ENCODE results near the gene ARHGAP21. TPM values are rescaled to one million over a fixed set of nuclear protein-coding genes. Genes with fewer than 3 reads are reported as not detected.

ARHGAP21 gene
- total and polyA plus RNA-seq, 2 donors from 2014 or later: 12.7 to 74.3 TPM

DNA sequence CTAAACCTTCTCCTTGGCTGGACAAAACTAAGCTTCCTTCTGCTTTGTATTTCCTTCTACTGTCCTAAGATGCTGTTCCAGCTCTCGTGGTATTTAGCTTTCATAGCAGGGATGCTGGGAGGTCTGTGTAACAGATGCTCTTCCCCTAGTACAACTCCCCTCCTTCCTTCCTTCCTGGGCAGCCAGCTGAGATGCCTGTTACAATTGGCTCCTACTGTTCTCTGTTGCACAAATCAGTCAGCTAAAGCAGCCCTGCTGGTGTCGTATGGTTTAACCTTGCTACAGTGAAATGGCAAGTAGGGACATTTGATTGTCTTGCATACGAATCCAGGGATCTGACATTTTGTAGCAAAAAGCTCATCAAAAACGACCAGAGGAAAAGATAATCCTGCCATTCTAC is 143.8 kb downstream of the ARHGAP21 start:
- TF ChIP-seq, protein P1, sequence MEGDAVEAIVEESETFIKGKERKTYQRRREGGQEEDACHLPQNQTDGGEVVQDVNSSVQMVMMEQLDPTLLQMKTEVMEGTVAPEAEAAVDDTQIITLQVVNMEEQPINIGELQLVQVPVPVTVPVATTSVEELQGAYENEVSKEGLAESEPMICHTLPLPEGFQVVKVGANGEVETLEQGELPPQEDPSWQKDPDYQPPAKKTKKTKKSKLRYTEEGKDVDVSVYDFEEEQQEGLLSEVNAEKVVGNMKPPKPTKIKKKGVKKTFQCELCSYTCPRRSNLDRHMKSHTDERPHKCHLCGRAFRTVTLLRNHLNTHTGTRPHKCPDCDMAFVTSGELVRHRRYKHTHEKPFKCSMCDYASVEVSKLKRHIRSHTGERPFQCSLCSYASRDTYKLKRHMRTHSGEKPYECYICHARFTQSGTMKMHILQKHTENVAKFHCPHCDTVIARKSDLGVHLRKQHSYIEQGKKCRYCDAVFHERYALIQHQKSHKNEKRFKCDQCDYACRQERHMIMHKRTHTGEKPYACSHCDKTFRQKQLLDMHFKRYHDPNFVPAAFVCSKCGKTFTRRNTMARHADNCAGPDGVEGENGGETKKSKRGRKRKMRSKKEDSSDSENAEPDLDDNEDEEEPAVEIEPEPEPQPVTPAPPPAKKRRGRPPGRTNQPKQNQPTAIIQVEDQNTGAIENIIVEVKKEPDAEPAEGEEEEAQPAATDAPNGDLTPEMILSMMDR (IDR thresholded peaks at IDR 0.05; ENCODE audit: borderline replicate concordance, extremely low read depth, insufficient read depth): no peak
- Histone ChIP-seq H3K36me3 (ENCODE audit: control insufficient read depth in 2 of 3, insufficient read depth in 3 of 3, low read length in 3 of 3) (no peaks in the 10 kb centered on the region), H3K9ac (ENCODE audit: low read length in 3 of 3) (no peak overlapping the region), H3K9me3 (ENCODE audit: control insufficient read depth in 2 of 3, insufficient read depth in 1 of 3, low read length in 3 of 3) (no peaks in the 10 kb centered on the region), H3K27ac (ENCODE audit: low read depth in 2 of 2, low read length in 2 of 2) (no peak overlapping the region), H3K4me1 (ENCODE audit: control insufficient read depth in 2 of 3, insufficient read depth in 2 of 3, low read depth in 1 of 3, low read length in 3 of 3) (no peaks in the 10 kb centered on the region), H3K4me3 (ENCODE audit: low read length in 3 of 3) (no peak overlapping the region), H3K27me3 (ENCODE audit: control insufficient read depth, insufficient read depth, low read length) (no peaks in the 10 kb centered on the region)
- DNase-seq (peak in 2 of 5 donors; percentile 9 to 13), FAIRE-seq (no peak)
- intact Hi-C loops (cut with DNase I): no loop called here

DNA sequence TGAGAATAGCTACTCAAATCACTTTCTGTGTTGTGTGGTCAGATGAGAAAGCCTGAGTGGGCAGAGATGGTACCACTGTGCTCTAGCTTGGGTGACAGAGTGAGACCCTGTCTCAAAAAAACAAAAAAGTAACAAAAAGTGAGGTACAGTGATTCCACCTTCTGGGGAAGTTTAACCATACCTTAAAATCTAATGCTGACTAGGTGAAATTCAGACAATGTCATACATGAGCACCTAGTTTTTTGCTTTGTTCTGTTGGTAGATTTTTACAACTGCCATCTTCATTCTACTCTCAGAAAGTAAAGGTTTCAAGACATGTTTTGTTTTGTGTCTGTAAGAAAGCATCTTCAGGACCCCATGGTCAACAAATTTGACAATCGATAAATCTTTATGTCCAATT is 144.2 kb downstream of the ARHGAP21 start:
- FAIRE-seq: no peak
- no peaks in the 10 kb centered on the region for H3K9me3 ChIP-seq (ENCODE audit: control insufficient read depth in 2 of 3, insufficient read depth in 1 of 3, low read length in 3 of 3)
- DNase-seq: no peak
- no peak overlapping the region for H3K4me3 ChIP-seq (ENCODE audit: low read length in 3 of 3)
- H3K9ac ChIP-seq (ENCODE audit: low read length in 3 of 3): no peak overlapping the region
- no peaks in the 10 kb centered on the region for H3K36me3 ChIP-seq (ENCODE audit: control insufficient read depth in 2 of 3, insufficient read depth in 3 of 3, low read length in 3 of 3)
- peaks cover 0 to under 1% (median 0%) of the 10 kb centered on the region in 3 donors for H3K4me1 ChIP-seq (ENCODE audit: control insufficient read depth in 2 of 3, insufficient read depth in 2 of 3, low read depth in 1 of 3, low read length in 3 of 3)
- intact Hi-C loops (cut with DNase I): no loop called here
- TF ChIP-seq, protein P1 (IDR thresholded peaks at IDR 0.05; ENCODE audit: borderline replicate concordance, extremely low read depth, insufficient read depth): no peak
- H3K27me3 ChIP-seq (ENCODE audit: control insufficient read depth, insufficient read depth, low read length): no peaks in the 10 kb centered on the region
- H3K27ac ChIP-seq (ENCODE audit: low read depth in 2 of 2, low read length in 2 of 2): no peak overlapping the region

DNA sequence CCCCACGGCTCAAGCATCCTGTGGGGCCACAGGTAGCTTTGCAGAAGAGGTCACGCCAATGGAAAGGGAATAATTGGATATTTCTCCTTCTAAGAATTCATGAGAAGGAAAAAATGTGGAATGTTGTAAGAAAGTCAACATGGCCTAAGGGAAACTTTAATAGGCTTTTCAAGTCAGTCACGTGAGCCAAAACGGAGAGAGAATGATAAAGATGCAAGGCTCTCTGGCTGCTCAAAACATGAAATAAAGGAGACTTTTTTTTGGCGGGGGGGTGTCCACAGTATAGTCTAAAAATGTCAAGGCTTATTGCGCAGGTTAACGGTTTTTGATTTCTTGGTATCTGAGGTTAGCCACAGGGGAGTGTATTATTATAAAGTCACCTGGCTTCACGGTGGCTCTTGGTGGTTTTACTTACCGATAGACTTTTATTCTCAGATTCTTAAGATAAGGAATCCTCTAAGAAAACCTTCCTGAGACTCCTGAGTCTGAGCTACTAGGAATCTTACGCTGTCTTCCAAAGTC is 148.1 kb downstream of the ARHGAP21 start:
- H3K36me3 ChIP-seq (ENCODE audit: control insufficient read depth in 2 of 3, insufficient read depth in 3 of 3, low read length in 3 of 3): no peaks in the 10 kb centered on the region
- H3K4me1 ChIP-seq (ENCODE audit: control insufficient read depth in 2 of 3, insufficient read depth in 2 of 3, low read depth in 1 of 3, low read length in 3 of 3): peaks cover 0 to 2% (median 0%) of the 10 kb centered on the region in 3 donors
- H3K9ac ChIP-seq (ENCODE audit: low read length in 3 of 3): no peak overlapping the region
- intact Hi-C loops (cut with DNase I): no loop called here
- DNase-seq (peak in 1 of 5 donors; percentile 12), FAIRE-seq (no peak)
- H3K9me3 ChIP-seq (ENCODE audit: control insufficient read depth in 2 of 3, insufficient read depth in 1 of 3, low read length in 3 of 3): no peaks in the 10 kb centered on the region
- no peaks in the 10 kb centered on the region for H3K27me3 ChIP-seq (ENCODE audit: control insufficient read depth, insufficient read depth, low read length)
- TF ChIP-seq, protein P1 (IDR thresholded peaks at IDR 0.05; ENCODE audit: borderline replicate concordance, extremely low read depth, insufficient read depth): no peak
- H3K27ac ChIP-seq (ENCODE audit: low read depth in 2 of 2, low read length in 2 of 2): no peak overlapping the region
- no peak overlapping the region for H3K4me3 ChIP-seq (ENCODE audit: low read length in 3 of 3)

Measured in kidney (tissue), 14 donors.